ENCODE data around the gene SCD5.

Gene SCD5

DNA sequence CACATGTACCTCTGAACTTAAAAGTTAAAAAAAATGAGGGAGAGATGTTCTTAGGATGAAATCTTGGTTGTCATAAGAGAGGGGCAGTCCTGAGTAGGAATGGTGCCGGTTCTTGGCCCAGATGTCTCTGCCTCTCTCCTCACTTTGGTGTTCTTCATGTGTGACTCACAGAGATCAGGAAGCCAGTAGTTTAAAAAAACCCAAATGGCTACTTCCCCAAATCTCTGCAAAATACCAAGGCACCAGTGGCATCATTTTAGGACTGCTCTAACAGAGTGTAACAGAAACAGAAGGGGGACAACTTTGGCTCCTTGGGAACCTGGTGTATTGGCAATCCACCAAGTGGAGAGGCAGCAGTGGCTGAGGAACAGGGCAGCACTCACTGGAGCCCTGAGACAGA is 116.8 kb downstream of the SCD5 start:
- no peak for DNase-seq

- DNase-seq, result no peak
Measured at GRCh38 chr4:82680834-82681233, 117.8 kb downstream of the SCD5 start.

DNA sequence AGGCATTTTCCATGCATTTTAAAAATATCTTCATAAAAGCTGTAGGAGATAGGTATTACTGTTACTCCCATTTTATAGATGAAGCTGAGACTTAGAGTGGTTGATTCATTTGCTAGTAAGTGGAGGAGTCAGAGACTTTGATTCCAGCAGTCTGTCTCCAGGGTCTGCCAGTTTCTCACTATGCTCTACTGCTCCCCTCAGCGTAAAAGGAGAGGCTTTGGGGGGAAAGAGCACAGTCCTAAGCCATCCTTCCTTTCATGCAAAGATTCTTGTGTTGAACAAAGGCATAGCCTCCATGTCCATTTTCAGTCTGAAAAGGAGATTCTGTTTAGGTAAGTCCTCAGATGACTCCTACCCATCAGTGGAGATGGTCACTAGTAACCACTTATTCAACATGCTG is 119.1 kb downstream of the SCD5 start:
- no peak for DNase-seq

DNA sequence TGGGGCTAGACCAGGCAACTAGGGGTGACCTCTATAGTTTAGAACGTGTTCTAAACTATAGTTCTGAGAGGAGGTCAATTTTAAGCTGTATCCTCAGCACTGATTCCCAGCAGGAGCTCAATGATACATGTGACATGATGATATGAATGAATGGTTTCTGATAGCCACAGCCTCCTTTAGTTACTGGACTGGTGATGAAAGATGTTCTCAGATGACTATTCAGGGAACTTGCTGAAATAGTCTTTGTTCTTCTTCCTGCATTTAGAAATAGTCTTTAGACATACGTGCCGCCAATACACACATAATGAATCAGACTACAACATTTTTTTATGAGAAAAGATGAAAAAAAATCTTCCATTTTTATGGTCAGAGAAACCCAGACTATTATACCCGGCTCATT is 120.5 kb downstream of the SCD5 start:
- no peak for DNase-seq

GRCh38 chr4:82677327-82677726 is 121.3 kb downstream of the SCD5 start:
- DNase-seq, result no peak

DNA sequence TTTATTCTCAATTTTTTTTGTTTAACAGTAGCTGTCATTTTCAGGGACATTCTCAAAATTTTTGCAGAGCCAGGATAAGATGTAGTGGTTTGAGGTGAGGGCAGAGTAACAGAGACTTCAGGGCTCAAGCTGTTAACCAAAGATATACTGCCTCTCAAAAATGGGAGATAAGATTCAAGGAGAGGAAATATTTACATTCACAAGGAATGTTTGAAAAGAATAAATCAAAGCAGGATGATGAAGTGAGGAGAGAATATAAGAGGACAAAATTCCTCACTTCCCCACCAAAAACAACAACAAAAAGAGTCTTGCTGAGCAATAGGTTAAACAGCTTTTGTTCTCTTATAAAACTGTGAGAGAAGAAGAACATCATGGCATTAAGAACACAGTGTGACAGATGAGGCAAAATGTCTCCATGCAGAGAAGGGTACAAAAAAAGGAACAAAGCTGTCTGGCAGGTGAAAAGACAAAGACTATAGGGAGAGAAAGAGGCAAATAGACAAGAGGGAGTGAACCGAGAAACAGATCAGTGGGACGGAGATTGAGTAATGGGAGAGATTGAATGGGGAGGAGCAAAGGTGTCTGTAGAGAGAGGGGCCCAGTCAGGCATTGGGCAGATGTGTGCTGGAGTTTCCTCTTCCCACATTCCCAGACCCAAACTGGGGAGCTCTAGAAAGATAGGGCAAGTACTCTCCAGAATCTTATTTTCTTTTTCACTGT is 130.7 kb downstream of the SCD5 start:
- DNase-seq, result no peak

DNA sequence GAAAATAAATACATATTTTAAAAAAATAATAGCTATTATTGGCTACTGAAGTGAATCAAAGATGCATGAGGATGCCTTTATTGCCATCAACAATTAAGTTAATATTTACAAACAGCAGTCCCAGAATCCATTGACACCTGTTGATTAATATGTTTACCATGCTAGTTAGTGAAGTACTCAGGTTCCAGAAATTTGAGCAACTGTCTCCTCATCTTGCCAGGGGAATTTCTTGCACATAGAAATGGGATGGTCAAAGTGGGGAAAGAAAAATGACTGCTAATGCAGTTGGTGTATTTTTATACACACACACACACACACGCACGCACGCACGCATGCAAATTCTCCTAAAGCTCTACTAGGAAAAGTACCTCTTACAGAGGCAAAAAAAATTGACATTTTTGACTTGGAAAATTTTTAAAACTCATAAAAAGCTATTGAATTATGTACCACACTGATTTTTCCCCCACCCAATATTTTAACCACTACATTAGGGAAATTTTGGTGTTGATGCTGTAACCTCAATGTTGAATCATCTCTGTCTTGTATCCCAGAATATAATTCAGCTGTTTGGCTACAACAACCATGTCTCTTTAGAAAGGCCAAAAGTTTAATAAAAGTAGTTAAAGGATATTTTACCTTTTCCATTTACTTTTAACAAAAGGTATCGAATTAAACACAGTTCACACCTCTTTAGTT is 131.5 kb downstream of the SCD5 start:
- no peak for DNase-seq

DNA sequence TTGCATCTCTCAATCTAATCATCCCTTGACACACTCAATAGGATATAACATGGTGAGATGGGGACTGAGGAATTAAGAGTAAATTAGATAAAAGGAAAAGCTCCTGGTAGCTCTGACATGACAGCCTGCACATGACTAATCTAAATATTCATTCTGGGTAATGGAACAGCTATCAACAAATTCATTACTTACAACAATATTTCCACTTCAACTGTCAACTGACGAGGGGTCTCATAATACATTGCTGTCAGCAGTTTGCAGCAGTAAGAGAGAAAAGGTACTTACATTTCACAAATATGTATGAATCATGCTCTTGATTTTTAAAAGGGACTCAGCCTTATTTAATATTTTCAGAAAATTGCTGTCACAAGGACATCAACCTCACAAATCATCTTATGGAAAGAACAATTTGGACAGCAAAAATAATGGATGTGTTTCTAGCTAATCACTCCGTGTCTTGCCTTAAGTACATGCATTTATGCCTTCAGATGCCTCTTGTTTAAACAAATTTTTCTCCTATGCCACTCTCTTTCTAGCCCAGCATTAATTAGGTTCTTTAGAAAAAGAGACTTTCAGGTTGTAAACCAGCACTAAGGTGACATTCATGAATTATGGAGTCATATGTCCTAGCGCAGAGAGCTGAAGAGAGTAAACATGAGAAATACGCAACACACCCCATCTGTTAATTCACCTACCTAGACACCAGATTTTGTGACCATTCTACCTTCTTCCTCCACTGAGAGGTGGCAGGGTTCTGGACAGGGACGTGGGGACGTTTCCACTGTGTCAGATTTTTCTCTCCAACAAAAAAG is 137.2 kb downstream of the SCD5 start:
- DNase-seq, result no peak

- no peak for DNase-seq
Measured at GRCh38 chr4:82652062-82652461, 146.5 kb downstream of the SCD5 start.

DNA sequence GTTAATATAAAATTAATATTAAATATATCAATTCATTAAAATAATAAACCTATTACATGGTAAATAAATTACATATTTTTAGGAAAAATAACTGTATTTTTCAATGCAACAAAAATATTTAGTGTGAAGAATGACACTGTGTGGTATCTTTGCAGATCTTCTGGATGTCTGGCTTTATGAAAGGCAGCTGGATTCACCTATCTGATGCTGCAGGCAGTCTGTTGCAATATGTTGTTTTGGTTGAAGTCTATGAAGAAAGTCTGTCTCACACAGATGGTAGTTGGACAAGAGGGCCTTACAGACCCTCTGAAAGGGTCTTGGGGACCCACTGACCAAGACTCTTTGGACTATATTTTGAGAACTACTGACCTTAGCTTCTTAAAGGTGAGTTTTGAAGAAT is 147.7 kb downstream of the SCD5 start:
- DNase-seq, result no peak

GRCh38 chr4:82648356-82648755 is 150.2 kb downstream of the SCD5 start:
- no peak for DNase-seq

- no peak for DNase-seq
Measured at GRCh38 chr4:82645936-82646565, 152.5 kb downstream of the SCD5 start.

GRCh38 chr4:82644734-82645126 is 153.9 kb downstream of the SCD5 start:
- DNase-seq, result no peak

DNA sequence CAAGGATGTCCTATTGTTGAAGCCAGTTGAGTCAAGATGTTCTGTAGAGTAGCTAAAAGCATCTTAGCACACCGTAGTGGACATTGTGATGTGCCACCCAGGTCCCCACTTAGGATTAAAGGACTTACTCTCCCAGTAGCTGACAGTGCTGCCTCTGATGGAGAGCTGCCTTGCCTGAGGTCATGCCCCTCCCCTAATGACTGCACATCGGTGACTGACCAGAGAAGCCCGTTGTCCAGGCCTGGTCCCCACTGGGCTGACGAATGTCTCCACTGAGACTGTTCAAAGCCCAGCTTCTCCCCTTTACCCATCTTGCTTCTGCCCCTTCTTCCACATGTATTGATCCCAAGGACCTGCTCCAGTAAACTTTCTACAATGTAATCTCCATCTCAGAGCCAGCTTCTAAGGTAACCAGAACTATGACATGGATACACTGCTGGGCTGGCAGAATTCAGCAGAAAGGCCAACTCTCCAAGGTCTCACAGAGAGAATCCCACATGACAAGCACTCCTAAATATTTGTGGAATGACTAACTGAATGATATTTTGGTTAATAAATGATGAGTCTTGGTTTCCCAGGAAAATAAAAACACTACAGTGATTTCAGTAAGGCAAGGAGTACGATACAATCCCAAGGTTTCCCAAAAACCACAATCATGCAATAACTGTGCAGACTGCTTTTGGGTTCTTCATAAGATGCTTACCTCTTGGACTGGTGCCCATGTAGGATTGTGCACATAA is 154.4 kb downstream of the SCD5 start:
- DNase-seq, result no peak

- no peak for DNase-seq
Measured at GRCh38 chr4:82642331-82642730, 156.3 kb downstream of the SCD5 start.

- DNase-seq, result no peak
Measured at GRCh38 chr4:82640540-82640939, 158.1 kb downstream of the SCD5 start.

GRCh38 chr4:82639971-82640370 is 158.6 kb downstream of the SCD5 start:
- no peak for DNase-seq

DNA sequence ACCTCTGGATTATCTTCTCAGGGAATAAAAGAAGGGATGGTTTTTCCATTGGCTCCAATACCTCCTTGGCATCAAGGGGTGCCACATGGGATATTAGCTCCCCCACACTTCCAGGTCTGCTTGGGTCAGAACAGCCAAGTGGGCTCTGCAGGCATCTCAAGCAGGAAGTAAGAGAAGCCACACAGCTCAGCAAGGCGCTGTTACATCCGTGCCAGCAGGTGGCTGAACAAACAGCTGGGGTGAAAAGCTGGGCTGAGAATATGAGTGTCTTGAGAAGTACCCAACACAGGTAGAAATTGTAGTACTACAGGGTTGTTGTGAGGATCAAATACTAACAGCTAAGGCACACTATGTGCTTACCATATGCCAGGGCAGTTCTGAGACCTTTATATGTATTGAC is 160.1 kb downstream of the SCD5 start:
- DNase-seq, result no peak

- no peak for DNase-seq
Measured at GRCh38 chr4:82630079-82630478, 168.5 kb downstream of the SCD5 start.

DNA sequence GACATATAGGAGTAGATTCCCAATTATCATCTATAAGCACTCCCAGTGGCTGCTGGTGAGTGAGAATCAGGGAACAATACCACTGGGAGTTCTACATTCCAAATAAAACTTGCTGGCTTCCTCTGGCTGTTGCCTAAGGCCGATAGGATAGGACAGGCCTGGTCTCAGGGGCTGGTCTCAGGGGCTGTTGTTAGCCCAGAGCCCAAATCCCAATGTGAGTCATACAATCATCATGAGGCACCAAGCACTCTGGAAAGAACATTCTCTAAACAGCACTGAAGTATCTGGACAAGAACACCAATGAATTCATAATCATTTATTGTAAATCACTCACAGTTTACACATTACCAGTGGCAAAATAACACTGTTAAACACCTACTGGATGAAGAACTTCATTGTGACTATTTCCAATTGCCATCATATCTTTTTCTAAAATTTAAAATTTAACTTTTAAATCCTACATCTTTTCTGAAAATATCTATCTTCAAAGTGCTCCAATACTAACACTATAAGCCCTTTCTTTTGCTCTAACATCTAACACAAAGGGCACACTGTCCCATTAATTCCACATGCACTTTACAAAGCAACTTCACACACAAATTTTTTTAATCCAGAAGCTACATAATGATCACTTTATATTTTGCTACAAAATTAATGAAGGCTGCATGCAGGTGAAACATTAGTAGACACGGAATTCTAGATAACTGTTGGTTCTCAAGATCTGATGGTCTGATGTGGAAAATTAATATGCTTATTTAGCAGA is 169.2 kb downstream of the SCD5 start:
- no peak for DNase-seq

GRCh38 chr4:82626251-82626868 is 172.2 kb downstream of the SCD5 start:
- DNase-seq, result no peak

Data from activated gamma-delta T cell (primary cell).